22Rv1 (cell line): ENCODE results near the gene DERA.

Source experiments
- ZFX ChIP-seq: fragments of 450-650 bp; IDR thresholded peaks from 2 replicates; pipeline ENCODE4 v1.6.1; 2017; ENCODE audit warnings: antibody characterized with exemption, borderline replicate concordance
- TF ChIP-seq, protein P1 (sequence below): fragments of 450-650 bp; IDR thresholded peaks from 2 replicates; pipeline ENCODE4 v1.5.1; 2017; ENCODE audit warnings: mild to moderate bottlenecking

DNA sequence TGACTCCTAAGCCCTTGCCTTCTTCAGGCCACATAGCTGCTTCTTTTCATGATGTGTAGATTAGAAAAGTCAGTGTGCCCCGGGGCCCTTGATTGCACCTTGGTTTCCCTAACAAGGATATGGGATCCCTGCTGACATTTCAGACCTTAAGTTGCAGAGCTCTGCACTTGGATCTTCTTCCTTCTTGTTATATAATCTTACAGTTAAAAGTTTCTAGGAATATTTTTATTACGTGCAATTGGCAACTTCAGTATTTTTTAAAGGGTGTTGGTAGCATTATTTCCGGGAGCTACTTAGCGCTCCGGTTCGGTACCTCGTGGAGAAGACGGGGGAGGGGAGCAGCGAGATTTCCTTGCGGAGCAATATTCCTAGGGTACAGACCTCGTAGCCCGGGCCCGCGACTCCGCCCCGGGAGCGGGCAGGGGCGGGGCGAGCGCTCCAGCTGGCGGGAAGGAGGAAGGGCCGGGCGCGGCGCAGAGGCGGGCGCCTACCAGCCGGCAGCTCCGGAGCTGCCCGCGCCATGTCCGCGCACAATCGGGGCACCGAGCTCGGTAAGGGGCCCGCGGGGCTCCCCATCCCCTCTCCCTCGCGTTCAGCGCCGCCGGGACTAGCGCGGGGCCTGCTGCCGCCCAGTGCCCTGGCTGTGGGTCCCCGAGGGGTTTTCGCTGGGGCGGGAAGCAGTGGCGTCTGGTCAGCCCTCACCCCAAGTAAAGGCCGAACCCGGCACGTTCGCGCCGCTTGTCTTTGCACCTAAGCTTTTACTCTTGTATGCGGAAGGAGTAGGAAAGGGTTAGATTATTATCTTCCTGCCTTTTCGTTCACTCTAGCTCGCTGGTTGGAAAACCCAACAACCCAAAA lies at the start of gene DERA:
- TF ChIP-seq, protein P1, sequence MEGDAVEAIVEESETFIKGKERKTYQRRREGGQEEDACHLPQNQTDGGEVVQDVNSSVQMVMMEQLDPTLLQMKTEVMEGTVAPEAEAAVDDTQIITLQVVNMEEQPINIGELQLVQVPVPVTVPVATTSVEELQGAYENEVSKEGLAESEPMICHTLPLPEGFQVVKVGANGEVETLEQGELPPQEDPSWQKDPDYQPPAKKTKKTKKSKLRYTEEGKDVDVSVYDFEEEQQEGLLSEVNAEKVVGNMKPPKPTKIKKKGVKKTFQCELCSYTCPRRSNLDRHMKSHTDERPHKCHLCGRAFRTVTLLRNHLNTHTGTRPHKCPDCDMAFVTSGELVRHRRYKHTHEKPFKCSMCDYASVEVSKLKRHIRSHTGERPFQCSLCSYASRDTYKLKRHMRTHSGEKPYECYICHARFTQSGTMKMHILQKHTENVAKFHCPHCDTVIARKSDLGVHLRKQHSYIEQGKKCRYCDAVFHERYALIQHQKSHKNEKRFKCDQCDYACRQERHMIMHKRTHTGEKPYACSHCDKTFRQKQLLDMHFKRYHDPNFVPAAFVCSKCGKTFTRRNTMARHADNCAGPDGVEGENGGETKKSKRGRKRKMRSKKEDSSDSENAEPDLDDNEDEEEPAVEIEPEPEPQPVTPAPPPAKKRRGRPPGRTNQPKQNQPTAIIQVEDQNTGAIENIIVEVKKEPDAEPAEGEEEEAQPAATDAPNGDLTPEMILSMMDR = 0 out of 2 replicates have a peak, but pooled peaks have one; percentile 3
- TF ChIP-seq ZFX = no peak
